H1 (cell line): ENCODE data around the gene CYP17A1.

ENCODE experiments used
- CTCF ChIP-seq, 3 experiments: IDR thresholded peaks; 1 replicate in 2 of 3; 2 replicates in 1 of 3; pipeline versions ENCODE4 v1.5.1 to v1.6.1; 2011; ENCODE audit warnings: low read length in 3 of 3, mild to moderate bottlenecking in 3 of 3, inconsistent platforms in 2 of 3, low read depth in 1 of 3, moderate library complexity in 1 of 3; ENCODE audit not compliant: insufficient read depth in 1 of 3; ENCODE audit errors: control extremely low read depth in 1 of 3
- EP300 ChIP-seq, 2 experiments: IDR thresholded peaks; 1 replicate in 1 of 2; 2 replicates in 1 of 2; pipeline ENCODE4 v1.6.1; 2011 to 2012; ENCODE audit warnings: low read depth in 2 of 2, low read length in 2 of 2, mild to moderate bottlenecking in 2 of 2, borderline replicate concordance in 1 of 2, inconsistent platforms in 1 of 2, moderate library complexity in 1 of 2
- EZH2 ChIP-seq: fragments of 200-600 bp; sonication (generic); IDR thresholded peaks from 2 replicates; pipeline ENCODE4 v1.7.1; 2012; ENCODE audit warnings: low read depth, mild to moderate bottlenecking, moderate library complexity, low read length, inconsistent platforms; ENCODE audit not compliant: severe bottlenecking
- MAX ChIP-seq: IDR thresholded peaks from 2 replicates; pipeline ENCODE4 v1.6.1; 2012; ENCODE audit warnings: inconsistent platforms
- NRF1 ChIP-seq: IDR thresholded peaks from 2 replicates; pipeline ENCODE4 v1.6.1; 2011; ENCODE audit warnings: mild to moderate bottlenecking, low read depth, low read length, improper control_type of control experiment
- POLR2A ChIP-seq, 2 experiments: IDR thresholded peaks; 1 replicate in 1 of 2; 2 replicates in 1 of 2; pipeline ENCODE4 v1.6.1; 2011; ENCODE audit warnings: low read depth in 2 of 2, low read length in 2 of 2, mild to moderate bottlenecking in 2 of 2; ENCODE audit errors: control extremely low read depth in 1 of 2
- POLR2AphosphoS5 ChIP-seq: IDR thresholded peaks from 2 replicates; pipeline ENCODE4 v1.6.1; 2011; ENCODE audit warnings: low read depth, low read length
- RXRA ChIP-seq: IDR thresholded peaks from 2 replicates; pipeline ENCODE4 v1.6.1; 2011; ENCODE audit warnings: low read depth, mild to moderate bottlenecking, low read length, moderate library complexity; ENCODE audit not compliant: insufficient read depth
- SIN3A ChIP-seq, 2 experiments: IDR thresholded peaks in 1 of 2; conservative IDR thresholded peaks in 1 of 2; 2 replicates each; pipeline ENCODE4 v1.6.1; 2011 to 2012; ENCODE audit warnings: low read length in 2 of 2, improper control_type of control experiment in 1 of 2, low read depth in 1 of 2, mild to moderate bottlenecking in 1 of 2
- YY1 ChIP-seq: IDR thresholded peaks from 2 replicates; pipeline ENCODE4 v1.6.1; 2011; ENCODE audit warnings: low read depth, mild to moderate bottlenecking, low read length
- TF ChIP-seq, protein P1 (sequence below): IDR thresholded peaks from 2 replicates; pipeline ENCODE4 v1.6.1; 2011; ENCODE audit warnings: low read depth, mild to moderate bottlenecking, low read length; ENCODE audit not compliant: insufficient read depth

DNA sequence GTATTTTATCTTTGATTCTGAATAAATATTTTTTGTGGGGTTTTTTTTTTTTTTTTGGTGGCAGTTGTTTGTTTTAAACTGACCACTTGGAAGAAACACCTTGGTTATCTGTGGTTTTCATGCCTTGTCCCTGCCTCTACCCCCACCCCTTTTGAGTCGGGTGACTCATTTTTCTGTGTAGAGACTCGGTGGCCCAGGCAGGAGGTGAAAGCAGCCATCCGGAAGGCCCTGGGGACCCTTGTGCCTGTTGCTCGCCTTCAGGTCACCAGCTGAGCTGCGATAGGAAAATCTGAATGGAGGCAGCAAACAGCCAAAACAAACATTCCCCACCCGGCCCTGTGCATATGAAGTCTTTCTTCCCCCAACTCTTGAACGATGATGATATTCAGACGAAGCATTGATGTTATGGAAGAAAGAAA lies 22.8 kb downstream of the CYP17A1 start:
- TF ChIP-seq, protein P1, sequence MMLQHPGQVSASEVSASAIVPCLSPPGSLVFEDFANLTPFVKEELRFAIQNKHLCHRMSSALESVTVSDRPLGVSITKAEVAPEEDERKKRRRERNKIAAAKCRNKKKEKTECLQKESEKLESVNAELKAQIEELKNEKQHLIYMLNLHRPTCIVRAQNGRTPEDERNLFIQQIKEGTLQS: no peak
- no peak for TF ChIP-seq EZH2
- TF ChIP-seq YY1: no peak
- no peak for TF ChIP-seq MAX
- no peak for TF ChIP-seq EP300 (IDR thresholded peaks at IDR 0.05; ENCODE audit: borderline replicate concordance in 1 of 2, low read depth in 2 of 2, low read length in 2 of 2)
- TF ChIP-seq POLR2A (IDR thresholded peaks at IDR 0.05; ENCODE audit: control extremely low read depth in 1 of 2, low read depth in 2 of 2, low read length in 2 of 2): no peak
- no peak for TF ChIP-seq POLR2AphosphoS5
- no peak for TF ChIP-seq CTCF (IDR thresholded peaks at IDR 0.05; ENCODE audit: control extremely low read depth in 1 of 3, insufficient read depth in 1 of 3, low read depth in 1 of 3, low read length in 3 of 3)
- TF ChIP-seq SIN3A (conservative IDR thresholded peaks at IDR 0.05 in 1 of 2, IDR thresholded peaks at IDR 0.05 in 1 of 2; ENCODE audit: low read depth in 1 of 2, low read length in 2 of 2): no peak
- no peak for TF ChIP-seq RXRA
- TF ChIP-seq NRF1: no peak
